HUES64 (cell line): ENCODE data around the gene TRIM71.

Experiments
- H3K27ac ChIP-seq: 2 replicates; pipeline ENCODE4 v1.7.0; 2013; ENCODE audit warnings: low read depth, low read length, inconsistent platforms
- H3K27me3 ChIP-seq: 2 replicates; pipeline ENCODE4 v1.6.1; 2013; ENCODE audit warnings: mild to moderate bottlenecking, low read length; ENCODE audit not compliant: insufficient read depth
- H3K36me3 ChIP-seq: 2 replicates; pipeline ENCODE4 v1.6.1; 2013; ENCODE audit warnings: mild to moderate bottlenecking, low read length; ENCODE audit not compliant: insufficient read depth
- H3K4me1 ChIP-seq: 2 replicates; pipeline ENCODE4 v1.6.1; 2013; ENCODE audit warnings: mild to moderate bottlenecking, low read length, moderate library complexity; ENCODE audit not compliant: insufficient read depth
- H3K4me3 ChIP-seq: 2 replicates; pipeline ENCODE4 v1.5.1; 2013; ENCODE audit warnings: mild to moderate bottlenecking, low read length, moderate library complexity
- H3K9ac ChIP-seq: 2 replicates; pipeline ENCODE4 v1.6.1; 2013; ENCODE audit warnings: mild to moderate bottlenecking, low read depth, low read length
- H3K9me3 ChIP-seq: 2 replicates; pipeline ENCODE4 v1.6.1; 2013; ENCODE audit warnings: low read depth, low read length; ENCODE audit not compliant: insufficient read depth
- WGBS: fragments of 150-250, 120-280 bp; methylation state at CpG from one replicate; pipeline ENCODE4 v1.1.7; 2013; ENCODE audit warnings: missing lambda C conversion rate; 5-methylcytosine and 5-hydroxymethylcytosine counted together

TRIM71 gene

DNA sequence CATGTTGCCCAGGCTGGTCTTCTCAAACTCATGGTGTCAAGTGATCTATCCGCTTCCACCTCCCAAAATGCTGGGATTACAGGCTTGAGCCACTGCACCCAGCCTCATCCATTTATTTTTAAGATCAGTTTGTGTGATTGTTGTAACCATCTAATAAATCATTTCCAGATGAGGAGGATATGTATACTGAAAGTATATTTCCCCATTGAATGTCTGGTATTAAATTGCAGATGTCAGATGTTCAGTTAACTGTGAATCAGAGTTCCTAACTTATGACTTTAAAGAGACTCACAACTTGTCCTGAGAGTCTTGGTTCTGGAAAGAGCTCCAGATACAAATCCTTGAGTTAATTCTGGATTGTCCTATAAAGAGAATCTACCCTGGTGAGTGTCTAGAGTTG is 62.4 kb downstream of the TRIM71 start:
- H3K27ac ChIP-seq = no peak overlapping the region
- peaks cover 50% of the 10 kb centered on the region for H3K4me1 ChIP-seq
- H3K36me3 ChIP-seq = peaks cover 94% of the 10 kb centered on the region
- H3K4me3 ChIP-seq = no peak overlapping the region
- H3K9ac ChIP-seq = no peak overlapping the region
- H3K9me3 ChIP-seq = no peaks in the 10 kb centered on the region
- 100% methylated on average over 1 of the region's 1 CpG for WGBS
- no peaks in the 10 kb centered on the region for H3K27me3 ChIP-seq

DNA sequence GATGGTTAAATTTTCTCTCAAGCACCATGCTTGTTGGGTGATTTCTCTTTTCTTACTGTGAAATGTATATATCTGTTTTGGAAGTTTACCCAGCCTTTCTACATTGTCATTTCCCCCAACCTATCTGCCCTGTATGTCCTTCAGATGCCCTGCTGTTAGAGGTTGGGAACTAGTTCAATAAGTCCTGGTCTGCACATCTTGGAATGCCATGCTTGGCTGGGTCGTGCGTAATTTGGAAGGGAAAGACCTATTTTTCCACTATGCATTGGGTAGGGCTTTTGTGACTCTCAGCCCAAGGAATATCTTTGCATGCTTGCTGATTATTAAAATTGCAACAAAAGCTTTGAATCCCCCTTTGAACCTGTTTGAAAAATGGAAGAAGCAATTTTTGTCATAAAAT is 63.8 kb downstream of the TRIM71 start:
- H3K9ac ChIP-seq = no peak overlapping the region
- H3K27me3 ChIP-seq = no peaks in the 10 kb centered on the region
- H3K27ac ChIP-seq = peak overlapping the region; percentile 3; the same call in 1 of the 2 replicates
- H3K4me3 ChIP-seq = no peak overlapping the region
- H3K36me3 ChIP-seq = peaks cover 94% of the 10 kb centered on the region
- H3K4me1 ChIP-seq = peaks cover 45% of the 10 kb centered on the region
- WGBS = 91% methylated on average over 2 of the region's 2 CpGs
- H3K9me3 ChIP-seq = no peaks in the 10 kb centered on the region

DNA sequence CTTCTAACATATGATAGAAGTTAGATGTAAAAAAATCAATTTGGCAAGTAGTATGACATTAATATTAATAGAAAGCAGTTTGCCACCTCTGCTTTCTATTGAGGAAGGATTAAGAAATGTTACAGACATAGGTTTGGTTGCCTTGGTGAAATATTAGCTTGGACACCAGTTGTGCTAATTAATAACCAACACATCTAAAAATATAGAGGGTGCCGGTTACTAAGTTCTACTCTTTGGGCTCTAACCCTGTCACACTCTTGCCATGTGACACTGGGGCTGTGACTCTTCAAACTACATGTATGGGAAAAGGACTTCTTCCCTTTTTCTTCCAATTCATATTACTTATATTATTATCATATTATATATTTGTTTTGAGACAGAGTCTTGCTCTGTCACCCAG is 64.4 kb downstream of the TRIM71 start:
- WGBS = 100% methylated on average over 1 of the region's 1 CpG
- Histone ChIP-seq H3K27ac (no peak overlapping the region), H3K9me3 (no peaks in the 10 kb centered on the region), H3K27me3 (no peaks in the 10 kb centered on the region), H3K9ac (no peak overlapping the region), H3K36me3 (peaks cover 94% of the 10 kb centered on the region), H3K4me1 (peaks cover 49% of the 10 kb centered on the region), H3K4me3 (no peak overlapping the region)

DNA sequence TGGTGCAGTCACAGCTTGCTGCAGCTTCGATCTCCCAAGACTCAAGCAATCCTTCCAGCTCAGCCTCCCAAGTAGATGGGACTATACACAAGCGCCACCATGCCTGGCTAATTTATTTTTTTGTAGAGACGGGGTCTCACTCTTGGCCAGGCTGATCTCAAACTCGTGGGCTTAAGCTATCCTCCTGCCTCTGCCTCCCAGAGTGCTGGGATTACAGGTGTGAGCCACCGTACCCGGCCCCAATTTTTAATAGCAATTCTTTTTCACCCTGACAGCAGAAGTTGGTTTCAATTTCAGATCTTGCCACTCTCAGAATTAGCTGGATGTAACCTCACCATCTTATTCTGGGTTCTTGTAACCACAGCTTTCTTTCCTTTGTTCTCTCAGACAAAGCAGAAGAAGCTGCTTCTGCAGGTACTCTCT is 64.8 kb downstream of the TRIM71 start:
- no peak overlapping the region for H3K9ac ChIP-seq
- H3K4me1 ChIP-seq = peaks cover 51% of the 10 kb centered on the region
- peaks cover 94% of the 10 kb centered on the region for H3K36me3 ChIP-seq
- 91% methylated on average over 6 of the region's 6 CpGs for WGBS
- H3K4me3 ChIP-seq = no peak overlapping the region
- no peaks in the 10 kb centered on the region for H3K9me3 ChIP-seq
- no peaks in the 10 kb centered on the region for H3K27me3 ChIP-seq
- no peak overlapping the region for H3K27ac ChIP-seq

DNA sequence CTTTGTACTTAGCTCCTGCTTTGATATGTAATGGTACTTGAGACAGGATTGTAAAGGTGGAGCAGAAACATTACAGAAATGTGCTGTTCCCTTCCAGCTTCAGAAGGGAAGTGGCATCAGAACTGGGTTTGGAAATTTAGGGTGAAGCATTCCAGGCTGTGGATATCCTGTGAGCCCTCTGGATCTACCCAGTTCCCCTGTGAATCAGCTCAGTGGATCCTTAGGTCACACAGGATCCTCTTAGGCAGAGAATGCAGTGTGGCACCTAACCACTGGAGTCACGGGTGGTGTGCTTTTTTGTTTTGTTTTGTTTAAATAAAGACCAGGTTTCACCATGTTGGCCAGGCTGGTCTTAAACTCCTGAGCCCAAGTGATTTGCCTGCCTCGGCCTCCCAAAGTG is 66.0 kb downstream of the TRIM71 start:
- Histone ChIP-seq H3K9ac (no peak overlapping the region), H3K4me3 (no peak overlapping the region), H3K36me3 (peaks cover 95% of the 10 kb centered on the region), H3K27me3 (no peaks in the 10 kb centered on the region), H3K4me1 (peaks cover 48% of the 10 kb centered on the region), H3K9me3 (no peaks in the 10 kb centered on the region), H3K27ac (peak overlapping the region; percentile 32; the same call in 1 of the 2 replicates)
- 87% methylated on average over 2 of the region's 2 CpGs for WGBS

DNA sequence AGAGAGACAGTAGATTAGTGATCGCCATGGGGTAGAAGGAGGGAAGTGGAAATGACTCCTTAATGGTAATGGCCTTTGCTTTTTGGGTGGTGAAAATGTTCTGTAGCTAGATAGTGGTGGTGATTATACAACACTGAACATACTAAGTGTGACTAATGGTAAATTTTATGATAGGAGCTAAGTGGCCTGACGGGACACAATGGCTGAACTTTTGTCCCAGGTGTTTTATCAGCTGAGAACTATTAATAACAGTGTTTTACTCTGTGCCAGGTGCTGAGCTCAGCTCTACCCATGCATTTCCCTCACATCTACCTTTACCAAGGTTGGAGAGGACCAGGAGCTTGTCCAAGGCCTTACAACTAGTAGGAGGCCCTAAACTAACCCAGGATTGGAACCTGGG is 66.8 kb downstream of the TRIM71 start:
- H3K4me3 ChIP-seq = no peak overlapping the region
- H3K27ac ChIP-seq = no peak overlapping the region
- no peaks in the 10 kb centered on the region for H3K9me3 ChIP-seq
- H3K9ac ChIP-seq = no peak overlapping the region
- peaks cover 44% of the 10 kb centered on the region for H3K4me1 ChIP-seq
- peaks cover 95% of the 10 kb centered on the region for H3K36me3 ChIP-seq
- WGBS = 94% methylated on average over 2 of the region's 2 CpGs
- H3K27me3 ChIP-seq = no peaks in the 10 kb centered on the region

DNA sequence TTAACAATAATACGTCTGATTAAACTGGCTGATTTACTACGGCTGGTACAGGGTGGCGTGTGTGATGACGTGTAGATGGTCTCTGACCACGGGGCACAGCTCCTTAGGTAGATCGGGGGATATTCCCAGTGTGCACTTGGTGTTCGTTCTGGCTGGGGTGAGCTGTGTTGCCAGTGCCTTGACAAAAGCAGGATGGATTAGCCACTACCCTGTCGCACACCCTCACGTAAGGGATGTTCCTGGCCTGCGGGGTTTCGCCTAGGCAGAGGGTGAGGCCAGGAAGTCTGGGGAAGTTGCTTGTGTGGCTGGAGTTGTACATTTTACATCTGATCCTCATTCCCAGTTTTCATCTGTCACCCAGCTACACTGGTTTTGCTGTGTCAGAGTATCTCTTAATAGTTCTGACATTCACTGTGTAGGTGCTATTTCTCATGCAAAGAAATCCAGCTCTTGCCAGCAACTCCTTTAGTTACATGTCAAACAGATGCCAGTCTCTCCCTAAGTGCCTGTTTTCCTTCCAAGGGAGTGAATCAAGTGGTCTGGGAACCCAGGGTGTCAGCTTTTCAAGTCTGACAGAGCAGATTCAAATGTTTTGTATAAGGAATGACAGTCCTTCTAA is 67.6 kb downstream of the TRIM71 start:
- Histone ChIP-seq H3K36me3 (peaks cover 95% of the 10 kb centered on the region), H3K9me3 (no peaks in the 10 kb centered on the region)

DNA sequence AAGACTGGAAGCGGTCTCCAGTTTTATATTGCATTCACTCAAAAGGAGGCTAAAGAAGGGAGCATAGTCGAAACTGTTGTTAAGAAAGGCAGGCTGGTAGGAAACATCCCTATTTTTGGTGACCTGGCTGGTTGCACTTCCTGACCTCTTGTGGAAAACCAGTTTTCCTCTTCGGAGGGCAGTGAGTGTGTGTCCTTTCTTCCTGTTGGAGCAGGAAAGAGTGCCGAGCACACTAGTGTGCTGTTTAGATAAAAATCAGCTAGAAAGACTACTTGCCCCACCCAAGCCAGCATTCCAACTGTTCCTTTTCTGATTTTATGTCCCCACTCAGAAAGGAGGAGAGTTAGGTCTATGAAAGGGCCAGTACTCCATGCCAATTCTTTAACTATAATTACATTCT is 68.5 kb downstream of the TRIM71 start:
- peaks cover 96% of the 10 kb centered on the region for H3K36me3 ChIP-seq
- no peak overlapping the region for H3K9ac ChIP-seq
- H3K4me3 ChIP-seq = no peak overlapping the region
- H3K27me3 ChIP-seq = no peaks in the 10 kb centered on the region
- peaks cover 36% of the 10 kb centered on the region for H3K4me1 ChIP-seq
- no peaks in the 10 kb centered on the region for H3K9me3 ChIP-seq
- WGBS = 94% methylated on average over 4 of the region's 4 CpGs
- H3K27ac ChIP-seq = no peak overlapping the region; the same call in 1 of the 2 replicates

More for the DNA sequence above, 67.6 kb downstream of the TRIM71 start:
- whole genome bisulfite sequencing = 96% methylated on average over 11 of the region's 11 CpGs
- Histone ChIP-seq H3K27ac (no peak overlapping the region), H3K9ac (no peak overlapping the region), H3K27me3 (no peaks in the 10 kb centered on the region), H3K4me3 (no peak overlapping the region), H3K4me1 (peaks cover 40% of the 10 kb centered on the region)

DNA sequence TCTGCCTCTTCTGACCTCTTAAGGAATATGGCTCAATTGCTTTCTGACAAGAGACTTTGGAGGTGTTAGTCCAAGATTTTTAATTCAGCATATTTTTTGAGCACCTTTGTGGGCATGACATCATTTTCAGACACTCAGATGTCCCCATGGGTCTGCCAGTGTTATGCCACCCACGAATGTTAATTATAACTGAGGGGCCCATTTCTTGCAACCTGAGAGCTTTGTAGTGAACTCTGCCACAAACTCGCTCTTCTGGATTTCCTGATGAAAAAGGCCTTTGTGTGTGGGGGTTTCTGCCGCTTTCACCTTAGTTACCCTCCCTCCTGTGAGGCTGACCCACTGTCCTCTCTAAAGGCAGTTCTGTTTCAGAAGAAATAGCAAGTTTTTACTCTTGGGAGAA is 69.1 kb downstream of the TRIM71 start:
- no peak overlapping the region; the same call in 1 of the 2 replicates for H3K27ac ChIP-seq
- peaks cover 33% of the 10 kb centered on the region for H3K4me1 ChIP-seq
- H3K4me3 ChIP-seq = no peak overlapping the region
- H3K36me3 ChIP-seq = peaks cover 96% of the 10 kb centered on the region
- no peaks in the 10 kb centered on the region for H3K27me3 ChIP-seq
- H3K9me3 ChIP-seq = no peaks in the 10 kb centered on the region
- no peak overlapping the region for H3K9ac ChIP-seq
- 92% methylated on average over 3 of the region's 3 CpGs for WGBS

DNA sequence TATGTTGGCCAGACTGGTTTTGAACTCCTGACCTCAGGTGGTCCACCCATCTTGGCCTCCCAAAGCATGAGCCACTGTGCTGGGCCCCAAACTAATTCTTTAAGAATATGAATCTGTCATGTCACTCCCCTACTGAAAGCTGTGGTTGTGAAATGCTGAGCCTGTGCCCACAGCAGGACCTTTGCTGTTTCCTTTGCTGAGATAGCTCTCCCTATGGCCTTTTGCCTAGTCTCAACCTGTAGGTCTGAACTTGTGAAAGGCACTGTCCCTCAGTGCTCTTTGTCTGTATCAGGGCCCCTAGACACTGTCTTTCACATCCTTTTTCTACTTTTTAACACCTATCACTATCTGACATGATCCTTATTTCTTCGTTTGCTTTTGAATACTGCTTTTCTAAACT is 70.9 kb downstream of the TRIM71 start:
- no peak overlapping the region for H3K4me3 ChIP-seq
- H3K9me3 ChIP-seq = no peaks in the 10 kb centered on the region
- H3K27ac ChIP-seq = no peak overlapping the region
- H3K9ac ChIP-seq = no peak overlapping the region
- H3K4me1 ChIP-seq = peaks cover 29% of the 10 kb centered on the region
- H3K27me3 ChIP-seq = no peaks in the 10 kb centered on the region
- H3K36me3 ChIP-seq = peaks cover 100% of the 10 kb centered on the region
- 90% methylated on average over 1 of the region's 1 CpG for WGBS

DNA sequence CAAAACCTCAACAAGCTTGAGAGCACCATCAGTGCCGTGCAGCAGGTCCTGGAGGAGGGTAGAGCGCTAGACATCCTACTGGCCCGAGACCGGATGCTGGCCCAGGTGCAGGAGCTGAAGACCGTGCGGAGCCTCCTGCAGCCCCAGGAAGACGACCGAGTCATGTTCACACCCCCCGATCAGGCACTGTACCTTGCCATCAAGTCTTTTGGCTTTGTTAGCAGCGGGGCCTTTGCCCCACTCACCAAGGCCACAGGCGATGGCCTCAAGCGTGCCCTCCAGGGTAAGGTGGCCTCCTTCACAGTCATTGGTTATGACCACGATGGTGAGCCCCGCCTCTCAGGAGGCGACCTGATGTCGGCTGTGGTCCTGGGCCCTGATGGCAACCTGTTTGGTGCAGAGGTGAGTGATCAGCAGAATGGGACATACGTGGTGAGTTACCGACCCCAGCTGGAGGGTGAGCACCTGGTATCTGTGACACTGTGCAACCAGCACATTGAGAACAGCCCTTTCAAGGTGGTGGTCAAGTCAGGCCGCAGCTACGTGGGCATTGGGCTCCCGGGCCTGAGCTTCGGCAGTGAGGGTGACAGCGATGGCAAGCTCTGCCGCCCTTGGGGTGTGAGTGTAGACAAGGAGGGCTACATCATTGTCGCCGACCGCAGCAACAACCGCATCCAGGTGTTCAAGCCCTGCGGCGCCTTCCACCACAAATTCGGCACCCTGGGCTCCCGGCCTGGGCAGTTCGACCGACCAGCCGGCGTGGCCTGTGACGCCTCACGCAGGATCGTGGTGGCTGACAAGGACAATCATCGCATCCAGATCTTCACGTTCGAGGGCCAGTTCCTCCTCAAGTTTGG is 72.9 kb downstream of the TRIM71 start:
- peaks cover 22% of the 10 kb centered on the region for H3K4me1 ChIP-seq
- H3K36me3 ChIP-seq = peaks cover 100% of the 10 kb centered on the region
- no peak overlapping the region for H3K9ac ChIP-seq
- no peaks in the 10 kb centered on the region for H3K27me3 ChIP-seq
- peak overlapping the region; percentile 16; the same call in 1 of the 2 replicates for H3K27ac ChIP-seq
- WGBS = 96% methylated on average over 42 of the region's 42 CpGs
- H3K4me3 ChIP-seq = no peak overlapping the region
- no peaks in the 10 kb centered on the region for H3K9me3 ChIP-seq
